ENCODE measurements around the gene NTSR1.

GRCh38 chr20:62775206-62775605 lies 66.6 kb downstream of the NTSR1 start:
- TF ChIP-seq POLR2AphosphoS5 (IDR thresholded peaks at IDR 0.05; ENCODE audit: low read depth, low read length) = no peak
- TF ChIP-seq TAF1 (IDR thresholded peaks at IDR 0.05; ENCODE audit: low read depth, low read length) = no peak
- TF ChIP-seq POLR2A (IDR thresholded peaks at IDR 0.05; ENCODE audit: low read depth, low read length) = no peak

All from GM12891 (cell line).